NT2/D1 (cell line): ENCODE measurements around the gene KLHL24.

Experiments
- YY1 ChIP-seq: IDR thresholded peaks from 2 replicates; pipeline ENCODE4 v1.6.1; 2011; ENCODE audit not compliant: insufficient read length, insufficient read depth
- ZNF274 ChIP-seq: IDR thresholded peaks from 2 replicates; pipeline ENCODE4 v1.6.1; 2011; ENCODE audit warnings: mild to moderate bottlenecking, low read depth, low read length

DNA sequence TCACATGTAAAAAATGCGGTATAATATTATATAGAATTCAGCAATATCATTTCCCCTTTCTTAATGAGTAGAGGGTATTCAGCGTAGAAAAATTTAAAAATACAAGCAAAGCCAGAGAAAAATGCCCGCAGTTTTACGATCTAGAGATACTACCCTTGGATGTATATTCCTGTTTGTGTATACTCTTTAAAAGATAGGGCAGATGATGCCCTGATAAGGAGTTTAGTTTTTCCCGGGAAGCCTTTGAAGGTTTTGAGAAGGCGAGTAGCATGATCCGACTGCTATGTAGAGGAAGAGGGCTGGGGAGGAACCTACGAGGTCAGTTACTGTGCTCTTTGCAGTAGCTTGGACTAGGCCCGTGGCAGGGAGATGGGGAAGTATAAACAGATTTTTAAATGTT lies 63.3 kb downstream of the KLHL24 start:
- TF ChIP-seq ZNF274: no peak
- no peak for TF ChIP-seq YY1
